Breast epithelium (tissue), 3 donors: ENCODE results near the gene CHMP1A.

ENCODE experiments used
- CTCF ChIP-seq, 3 donors: fragments of 450-650 bp; IDR thresholded peaks; one replicate each; pipeline ENCODE4 v1.5.1; 2016 to 2017; ENCODE audit warnings: antibody characterized with exemption in 3 of 3, mild to moderate bottlenecking in 3 of 3, moderate library complexity in 3 of 3
- POLR2A ChIP-seq: fragments of 450-650 bp; IDR thresholded peaks from one replicate; pipeline ENCODE4 v1.6.1; 2016; ENCODE audit warnings: antibody characterized with exemption, mild to moderate bottlenecking, moderate library complexity
- POLR2AphosphoS5 ChIP-seq, 3 donors: sonication (generic); formaldehyde crosslinking; IDR thresholded peaks; one replicate each; pipeline ENCODE4 v1.6.1; 2017; ENCODE audit warnings: antibody characterized with exemption in 3 of 3

- TF ChIP-seq CTCF (IDR thresholded peaks at IDR 0.05) = no peak
- no peak for TF ChIP-seq POLR2A
- TF ChIP-seq POLR2AphosphoS5 (IDR thresholded peaks at IDR 0.05) = no peak
Measured at GRCh38 chr16:89655062-89655643, 2.4 kb downstream of the CHMP1A start.
